ENCODE data around the gene PRR9. TPM values are rescaled to one million over a fixed set of nuclear protein-coding genes. Genes with fewer than 3 reads are reported as not detected.
"Not testable (repeated sequence)": the region's sequence is repeated elsewhere in the genome, so short reads cannot be mapped to it uniquely, and the experiment has no call there.

PRR9 gene, protein sequence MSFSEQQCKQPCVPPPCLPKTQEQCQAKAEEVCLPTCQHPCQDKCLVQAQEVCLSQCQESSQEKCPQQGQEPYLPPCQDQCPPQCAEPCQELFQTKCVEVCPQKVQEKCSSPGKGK
- total RNA-seq (2014; rRNA removed; shearing (Covaris generic); ENCODE audit: low replicate concordance) = not detected in 2 replicates

GRCh38 chr1:153217212-153217611 is at the start of gene PRR9:
PRR9 (plus strand) TSS chr1:153217584; CDS start chr1:153218145, 561 bp downstream.
- Histone ChIP-seq H3K27ac (ENCODE audit: low read length) (no peak within 1 kb of the TSS), H3K36me3 (ENCODE audit: insufficient read depth, low read length) (no peaks in the 10 kb centered on the region), H4K20me1 (ENCODE audit: insufficient read depth, low read depth, low read length) (no peaks in the 10 kb centered on the region), H3K9me3 (ENCODE audit: low read length) (no peaks in the 10 kb centered on the region), H3K9ac (ENCODE audit: low read length) (no peak within 1 kb of the TSS), H3K9me2 (replicated peaks; ENCODE audit: insufficient read depth, low read length) (no peaks in the 10 kb centered on the region), H3K4me3 (ENCODE audit: low read length) (no peak within 1 kb of the TSS), H3K79me2 (ENCODE audit: low read length) (no peaks in the 10 kb centered on the region), H3K27me3 (ENCODE audit: low read length) (no peaks in the 10 kb centered on the region), H3K4me2 (ENCODE audit: low read depth, low read length, poor library complexity, severe bottlenecking) (no peak within 1 kb of the TSS), H3K4me1 (ENCODE audit: low read length) (no peaks in the 10 kb centered on the region), H2AFZ (ENCODE audit: low read length) (no peak within 1 kb of the TSS)
- no peak for DNase-seq

GRCh38 chr1:153168686-153169085 is 48.7 kb upstream of the PRR9 start:
- Histone ChIP-seq H3K36me3 (ENCODE audit: insufficient read depth, low read length) (no peaks in the 10 kb centered on the region), H3K27me3 (ENCODE audit: low read length) (no peaks in the 10 kb centered on the region), H3K9me2 (replicated peaks; ENCODE audit: insufficient read depth, low read length) (no peaks in the 10 kb centered on the region), H2AFZ (ENCODE audit: low read length) (no peak overlapping the region), H3K79me2 (ENCODE audit: low read length) (no peaks in the 10 kb centered on the region), H4K20me1 (ENCODE audit: insufficient read depth, low read depth, low read length) (no peaks in the 10 kb centered on the region), H3K4me2 (ENCODE audit: low read depth, low read length, poor library complexity, severe bottlenecking) (no peak overlapping the region), H3K4me1 (ENCODE audit: low read length) (no peaks in the 10 kb centered on the region), H3K4me3 (ENCODE audit: low read length) (no peak overlapping the region), H3K27ac (ENCODE audit: low read length) (no peak overlapping the region), H3K9ac (ENCODE audit: low read length) (no peak overlapping the region), H3K9me3 (ENCODE audit: low read length) (no peaks in the 10 kb centered on the region)
- no peak for DNase-seq

- H3K79me2 ChIP-seq (ENCODE audit: low read length) = no peaks in the 10 kb centered on the region
- no peaks in the 10 kb centered on the region for H3K4me1 ChIP-seq (ENCODE audit: low read length)
- H3K9ac ChIP-seq (ENCODE audit: low read length) = no peak overlapping the region
- no peak overlapping the region for H3K4me2 ChIP-seq (ENCODE audit: low read depth, low read length, poor library complexity, severe bottlenecking)
- H3K27ac ChIP-seq (ENCODE audit: low read length) = no peak overlapping the region
- no peak for DNase-seq
- no peaks in the 10 kb centered on the region for H3K27me3 ChIP-seq (ENCODE audit: low read length)
- H3K9me2 ChIP-seq (replicated peaks; ENCODE audit: insufficient read depth, low read length) = no peaks in the 10 kb centered on the region
- no peak overlapping the region for H3K4me3 ChIP-seq (ENCODE audit: low read length)
- H4K20me1 ChIP-seq (ENCODE audit: insufficient read depth, low read depth, low read length) = no peaks in the 10 kb centered on the region
- H3K9me3 ChIP-seq (ENCODE audit: low read length) = no peaks in the 10 kb centered on the region
- H2AFZ ChIP-seq (ENCODE audit: low read length) = no peak overlapping the region
- H3K36me3 ChIP-seq (ENCODE audit: insufficient read depth, low read length) = no peaks in the 10 kb centered on the region
These were observed 42.8 kb upstream of the PRR9 start for GRCh38 chr1:153174624-153175023.

DNA sequence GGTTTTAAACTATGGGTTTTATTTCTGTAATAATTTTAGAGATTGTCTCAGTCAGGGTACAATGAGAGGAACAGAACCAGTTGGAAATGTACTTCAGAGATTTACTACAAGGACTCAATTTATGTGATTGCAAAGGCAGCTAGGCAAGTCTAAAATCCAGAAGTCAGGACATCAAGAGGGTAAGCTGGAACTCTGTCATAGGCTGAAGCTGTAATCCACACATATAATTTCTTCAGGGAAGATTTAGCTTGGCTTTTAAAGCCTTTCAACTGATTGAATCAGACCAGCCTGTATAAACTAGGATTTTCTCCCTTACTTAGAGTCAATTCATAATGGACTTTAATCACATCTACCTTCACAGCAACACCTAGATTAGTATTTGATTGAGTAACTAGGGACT is 38.5 kb upstream of the PRR9 start:
- Histone ChIP-seq H3K9me2 (replicated peaks; ENCODE audit: insufficient read depth, low read length) (no peaks in the 10 kb centered on the region), H3K36me3 (ENCODE audit: insufficient read depth, low read length) (no peaks in the 10 kb centered on the region), H3K79me2 (ENCODE audit: low read length) (no peaks in the 10 kb centered on the region), H3K27me3 (ENCODE audit: low read length) (no peaks in the 10 kb centered on the region), H3K4me1 (ENCODE audit: low read length) (no peaks in the 10 kb centered on the region), H3K4me3 (ENCODE audit: low read length) (no peak overlapping the region), H3K9ac (ENCODE audit: low read length) (no peak overlapping the region), H3K27ac (ENCODE audit: low read length) (no peak overlapping the region), H3K9me3 (ENCODE audit: low read length) (no peaks in the 10 kb centered on the region), H2AFZ (ENCODE audit: low read length) (no peak overlapping the region), H4K20me1 (ENCODE audit: insufficient read depth, low read depth, low read length) (no peaks in the 10 kb centered on the region), H3K4me2 (ENCODE audit: low read depth, low read length, poor library complexity, severe bottlenecking) (no peak overlapping the region)
- no peak for DNase-seq

GRCh38 chr1:153180556-153180955 is 36.8 kb upstream of the PRR9 start:
- no peak overlapping the region for H3K27ac ChIP-seq (ENCODE audit: low read length)
- no peaks in the 10 kb centered on the region for H3K4me1 ChIP-seq (ENCODE audit: low read length)
- no peaks in the 10 kb centered on the region for H4K20me1 ChIP-seq (ENCODE audit: insufficient read depth, low read depth, low read length)
- H3K9me2 ChIP-seq (replicated peaks; ENCODE audit: insufficient read depth, low read length) = no peaks in the 10 kb centered on the region
- no peak for DNase-seq
- H3K9ac ChIP-seq (ENCODE audit: low read length) = no peak overlapping the region
- no peaks in the 10 kb centered on the region for H3K79me2 ChIP-seq (ENCODE audit: low read length)
- no peak overlapping the region for H3K4me3 ChIP-seq (ENCODE audit: low read length)
- H3K36me3 ChIP-seq (ENCODE audit: insufficient read depth, low read length) = no peaks in the 10 kb centered on the region
- H3K4me2 ChIP-seq (ENCODE audit: low read depth, low read length, poor library complexity, severe bottlenecking) = no peak overlapping the region
- no peaks in the 10 kb centered on the region for H3K27me3 ChIP-seq (ENCODE audit: low read length)
- no peaks in the 10 kb centered on the region for H3K9me3 ChIP-seq (ENCODE audit: low read length)
- H2AFZ ChIP-seq (ENCODE audit: low read length) = no peak overlapping the region

GRCh38 chr1:153188301-153188700 is 29.1 kb upstream of the PRR9 start:
- H3K9ac ChIP-seq (ENCODE audit: low read length); H3K9me2 ChIP-seq (replicated peaks; ENCODE audit: insufficient read depth, low read length); H3K4me2 ChIP-seq (ENCODE audit: low read depth, low read length, poor library complexity, severe bottlenecking); H3K9me3 ChIP-seq (ENCODE audit: low read length); H3K4me3 ChIP-seq (ENCODE audit: low read length); H3K4me1 ChIP-seq (ENCODE audit: low read length); H3K36me3 ChIP-seq (ENCODE audit: insufficient read depth, low read length); H4K20me1 ChIP-seq (ENCODE audit: insufficient read depth, low read depth, low read length); H3K79me2 ChIP-seq (ENCODE audit: low read length); H2AFZ ChIP-seq (ENCODE audit: low read length); H3K27me3 ChIP-seq (ENCODE audit: low read length); H3K27ac ChIP-seq (ENCODE audit: low read length); DNase-seq: not testable (repeated sequence)

GRCh38 chr1:153190373-153190772 is 27.0 kb upstream of the PRR9 start:
- Histone ChIP-seq H3K9me3 (ENCODE audit: low read length) (no peaks in the 10 kb centered on the region), H3K4me3 (ENCODE audit: low read length) (no peak overlapping the region), H3K4me1 (ENCODE audit: low read length) (no peaks in the 10 kb centered on the region), H3K27me3 (ENCODE audit: low read length) (no peaks in the 10 kb centered on the region), H4K20me1 (ENCODE audit: insufficient read depth, low read depth, low read length) (no peaks in the 10 kb centered on the region), H3K4me2 (ENCODE audit: low read depth, low read length, poor library complexity, severe bottlenecking) (no peak overlapping the region), H3K79me2 (ENCODE audit: low read length) (no peaks in the 10 kb centered on the region), H3K27ac (ENCODE audit: low read length) (no peak overlapping the region), H3K9me2 (replicated peaks; ENCODE audit: insufficient read depth, low read length) (no peaks in the 10 kb centered on the region), H3K9ac (ENCODE audit: low read length) (no peak overlapping the region), H3K36me3 (ENCODE audit: insufficient read depth, low read length) (no peaks in the 10 kb centered on the region), H2AFZ (ENCODE audit: low read length) (no peak overlapping the region)
- no peak for DNase-seq

GRCh38 chr1:153192697-153193096 is 24.7 kb upstream of the PRR9 start:
- no peak overlapping the region for H3K9ac ChIP-seq (ENCODE audit: low read length)
- H3K36me3 ChIP-seq (ENCODE audit: insufficient read depth, low read length) = no peaks in the 10 kb centered on the region
- no peak overlapping the region for H3K4me2 ChIP-seq (ENCODE audit: low read depth, low read length, poor library complexity, severe bottlenecking)
- H3K4me3 ChIP-seq (ENCODE audit: low read length) = no peak overlapping the region
- H3K79me2 ChIP-seq (ENCODE audit: low read length) = no peaks in the 10 kb centered on the region
- no peaks in the 10 kb centered on the region for H3K9me3 ChIP-seq (ENCODE audit: low read length)
- no peak overlapping the region for H3K27ac ChIP-seq (ENCODE audit: low read length)
- peak; percentile 72 for DNase-seq
- no peaks in the 10 kb centered on the region for H3K9me2 ChIP-seq (replicated peaks; ENCODE audit: insufficient read depth, low read length)
- H3K4me1 ChIP-seq (ENCODE audit: low read length) = no peaks in the 10 kb centered on the region
- no peaks in the 10 kb centered on the region for H4K20me1 ChIP-seq (ENCODE audit: insufficient read depth, low read depth, low read length)
- H2AFZ ChIP-seq (ENCODE audit: low read length) = no peak overlapping the region
- H3K27me3 ChIP-seq (ENCODE audit: low read length) = no peaks in the 10 kb centered on the region

All from Karpas-422 (cell line).